Activated CD4-positive, alpha-beta T cell treated with anti-CD3 and anti-CD28 coated beads, Interleukin-2, amount 10 ng/mL, durations not matched to agents 7 days and 5 days (primary cell): Measurements from ENCODE around the gene GRAMD2B. TPM values are rescaled to one million over a fixed set of nuclear protein-coding genes. Genes with fewer than 3 reads are reported as not detected.

Experiments
- CTCF ChIA-PET: fragments of 350-600 bp; sonication (Branson Sonifier 250); formaldehyde crosslinking; loops from one replicate; lab custom pipeline; 2021; ENCODE audit warnings: antibody characterized with exemption; lab: Charles Lee
- POLR2A ChIA-PET: fragments of 350-600 bp; sonication (Branson Sonifier 250); formaldehyde crosslinking; loops from one replicate; lab custom pipeline; 2021; ENCODE audit warnings: antibody characterized with exemption; lab: Charles Lee
- DNase-seq: peaks from one replicate; pipeline ENCODE4 v3.0.0-alpha.2; 2020
- H3K27ac Mint-ChIP-seq: one replicate; pipeline ENCODE4 v1.8.0; 2021; ENCODE audit warnings: mild to moderate bottlenecking, moderate library complexity, mixed read lengths
- H3K27me3 Mint-ChIP-seq: one replicate; pipeline ENCODE4 v1.8.0; 2021; ENCODE audit warnings: mixed read lengths
- H3K36me3 Mint-ChIP-seq: one replicate; pipeline ENCODE4 v1.8.0; 2021; ENCODE audit warnings: low read depth, mixed read lengths
- H3K4me1 Mint-ChIP-seq: one replicate; pipeline ENCODE4 v1.8.0; 2021; ENCODE audit warnings: mixed read lengths
- H3K4me3 Mint-ChIP-seq: one replicate; pipeline ENCODE4 v1.8.0; 2021; ENCODE audit warnings: mild to moderate bottlenecking, moderate library complexity, mixed read lengths
- H3K9me3 Mint-ChIP-seq: one replicate; pipeline ENCODE4 v1.8.0; 2021; ENCODE audit warnings: mixed read lengths
- total RNA-seq, 2 experiments: library from RNA; stranded (reverse); gene quantifications; one replicate each; pipeline ENCODE4 v1.2.3, GENCODE V29; 2021

Gene GRAMD2B
- total RNA-seq, 2 experiments from 2014 or later: 3.3 to 4.4 TPM

DNA sequence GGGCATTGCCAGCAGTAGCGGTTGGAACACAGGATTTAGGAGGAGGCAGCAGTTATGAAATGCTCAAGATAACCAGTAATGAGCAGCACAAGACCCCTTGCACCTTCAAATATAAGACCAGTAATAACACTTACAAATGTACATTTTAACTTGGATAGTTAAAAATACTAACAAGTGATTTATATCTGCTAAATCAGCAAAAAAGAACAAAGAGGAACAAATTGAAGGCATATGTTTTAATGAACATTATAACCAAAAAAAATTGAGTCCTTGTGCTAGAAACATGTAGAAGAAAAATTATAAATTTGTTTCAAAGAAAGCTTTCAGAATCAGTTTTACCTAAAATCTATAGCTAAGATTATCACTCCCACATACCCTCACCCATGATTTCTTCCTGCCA is 119.8 kb downstream of the GRAMD2B start:
- CTCF ChIA-PET: interaction anchor here (0.8 to 1.5 kb wide), 3 partner anchors 201 to 801 kb away, joined by 3 to 4 read pairs (median 4); no protein-coding TSS in a partner anchor
- H3K36me3 Mint-ChIP-seq: no peaks in the 10 kb centered on the region

DNA sequence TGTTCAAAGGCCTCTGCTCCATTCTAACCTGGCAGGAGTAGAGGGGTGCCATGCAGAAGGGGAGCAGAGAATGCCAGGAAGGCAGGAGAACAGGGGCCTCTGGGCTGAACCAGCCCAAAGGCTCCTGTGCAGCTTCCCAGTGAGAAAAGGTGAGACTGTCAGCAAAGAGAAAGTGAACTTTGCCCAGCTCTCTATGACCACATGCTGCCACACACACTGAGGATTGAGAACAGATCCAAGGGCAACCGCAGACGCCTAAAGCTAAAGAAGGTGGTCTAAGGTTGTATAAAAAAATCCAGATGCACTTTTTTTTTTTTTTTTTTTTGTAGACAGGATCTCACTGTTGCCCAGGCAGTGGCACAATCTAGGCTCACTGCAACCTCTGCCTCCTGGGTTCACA is 120.5 kb downstream of the GRAMD2B start:
- Mint-ChIP-seq H3K27me3 (peaks cover 2% of the 10 kb centered on the region), H3K9me3 (no peaks in the 10 kb centered on the region), H3K36me3 (no peaks in the 10 kb centered on the region), H3K4me3 (no peak overlapping the region), H3K4me1 (no peaks in the 10 kb centered on the region), H3K27ac (no peak overlapping the region)
- ChIA-PET POLR2A (no interaction called here), CTCF (interaction anchor here (0.6 to 1.5 kb wide), 7 partner anchors 15 to 800 kb away, joined by 3 to 4 read pairs (median 4); no protein-coding TSS in a partner anchor)
- no peak for DNase-seq

More for the DNA sequence above, 119.8 kb downstream of the GRAMD2B start:
- H3K4me1 Mint-ChIP-seq: no peaks in the 10 kb centered on the region
- H3K27me3 Mint-ChIP-seq: peaks cover 2% of the 10 kb centered on the region
- no peaks in the 10 kb centered on the region for H3K9me3 Mint-ChIP-seq
- H3K27ac Mint-ChIP-seq: no peak overlapping the region
- DNase-seq: no peak
- no peak overlapping the region for H3K4me3 Mint-ChIP-seq
- POLR2A ChIA-PET: no interaction called here

Other genes with a start within 250 kb of the GRAMD2B start
- 1 to 10 TPM; 2.7 to 3.6 TPM for gene ALDH7A1, start 171.8 kb downstream of the GRAMD2B start, total RNA-seq
- gene PHAX, start 177.5 kb downstream of the GRAMD2B start, total RNA-seq: 10 to 100 TPM; 34.1 TPM